AG09319 (cell line): ENCODE data around the gene SLBP.

Experiments used
- DNase-seq: peaks from one replicate; pipeline ENCODE4 v3.0.0-alpha.2; 2010; ENCODE audit warnings: low read depth; ENCODE audit errors: extremely low read depth
- TF ChIP-seq, protein P1 (sequence below): IDR thresholded peaks from 2 replicates; pipeline ENCODE4 v1.5.1; 2011; ENCODE audit warnings: low read depth, mild to moderate bottlenecking, inconsistent platforms, low read length, moderate library complexity

SLBP gene

GRCh38 chr4:1736812-1737211, 24.7 kb upstream of the SLBP start:
- no peak for DNase-seq
- TF ChIP-seq, protein P1, sequence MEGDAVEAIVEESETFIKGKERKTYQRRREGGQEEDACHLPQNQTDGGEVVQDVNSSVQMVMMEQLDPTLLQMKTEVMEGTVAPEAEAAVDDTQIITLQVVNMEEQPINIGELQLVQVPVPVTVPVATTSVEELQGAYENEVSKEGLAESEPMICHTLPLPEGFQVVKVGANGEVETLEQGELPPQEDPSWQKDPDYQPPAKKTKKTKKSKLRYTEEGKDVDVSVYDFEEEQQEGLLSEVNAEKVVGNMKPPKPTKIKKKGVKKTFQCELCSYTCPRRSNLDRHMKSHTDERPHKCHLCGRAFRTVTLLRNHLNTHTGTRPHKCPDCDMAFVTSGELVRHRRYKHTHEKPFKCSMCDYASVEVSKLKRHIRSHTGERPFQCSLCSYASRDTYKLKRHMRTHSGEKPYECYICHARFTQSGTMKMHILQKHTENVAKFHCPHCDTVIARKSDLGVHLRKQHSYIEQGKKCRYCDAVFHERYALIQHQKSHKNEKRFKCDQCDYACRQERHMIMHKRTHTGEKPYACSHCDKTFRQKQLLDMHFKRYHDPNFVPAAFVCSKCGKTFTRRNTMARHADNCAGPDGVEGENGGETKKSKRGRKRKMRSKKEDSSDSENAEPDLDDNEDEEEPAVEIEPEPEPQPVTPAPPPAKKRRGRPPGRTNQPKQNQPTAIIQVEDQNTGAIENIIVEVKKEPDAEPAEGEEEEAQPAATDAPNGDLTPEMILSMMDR = no peak

- no peak for DNase-seq
- TF ChIP-seq, protein P1 = no peak
These were observed 23.1 kb upstream of the SLBP start for GRCh38 chr4:1735215-1735614.

DNA sequence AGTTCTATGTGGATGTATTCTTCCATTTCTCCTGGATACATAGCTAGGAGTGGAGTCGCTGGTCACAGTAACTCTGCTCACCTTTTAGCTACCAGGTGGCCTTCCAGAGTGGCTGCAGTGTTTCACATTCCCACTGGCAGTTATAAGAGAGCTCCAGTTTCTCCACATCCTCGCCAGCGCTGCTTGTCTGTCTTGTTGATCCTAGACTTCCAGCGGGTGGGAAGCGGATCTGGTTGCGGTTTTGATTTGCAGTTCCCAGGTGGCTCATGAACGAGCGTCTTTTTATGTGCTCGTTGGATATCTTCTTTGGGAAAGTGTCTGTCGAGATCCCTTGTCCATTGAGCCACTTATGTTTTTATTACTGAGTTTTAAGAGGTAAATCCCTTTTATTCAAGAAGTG, 20.8 kb upstream of the SLBP start:
- TF ChIP-seq, protein P1 = no peak
- no peak for DNase-seq

GRCh38 chr4:1731180-1731579, 19.1 kb upstream of the SLBP start:
- DNase-seq = no peak
- TF ChIP-seq, protein P1 = no peak

- TF ChIP-seq, protein P1 = no peak
- DNase-seq = no peak
These were observed 18.5 kb upstream of the SLBP start for GRCh38 chr4:1730532-1731135.

GRCh38 chr4:1728061-1728980, 16.2 kb upstream of the SLBP start:
- DNase-seq = no peak
- TF ChIP-seq, protein P1 = no peak
